ENCODE results near the gene TBXAS1. TPM values are rescaled to one million over a fixed set of nuclear protein-coding genes. Genes with fewer than 3 reads are reported as not detected.

Gene TBXAS1
- total RNA-seq, 3 donors from 2014 or later (not counting 1 experiment from before 2014, with no cell fraction given): 72.7 to 110 (median 88.7) TPM

GRCh38 chr7:139889186-139889871 is 60.3 kb downstream of the TBXAS1 start:
- WGBS (ENCODE audit: insufficient coverage): 94% methylated on average over 4 of the region's 5 CpGs
- no peaks in the 10 kb centered on the region for H3K9me3 Mint-ChIP-seq
- no peaks in the 10 kb centered on the region for H3K27me3 Mint-ChIP-seq (ENCODE audit: low read depth in 2 of 2)
- Histone ChIP-seq H3K36me3 (ENCODE audit: control insufficient read depth, insufficient read depth, low read length) (no peaks in the 10 kb centered on the region), H3K4me3 (ENCODE audit: low read length) (no peak overlapping the region), H3K4me1 (ENCODE audit: control insufficient read depth, insufficient read depth, low read length) (peaks cover 22% of the 10 kb centered on the region), H3K27me3 (ENCODE audit: control insufficient read depth, insufficient read depth, low read length) (no peaks in the 10 kb centered on the region), H3K9me3 (ENCODE audit: control insufficient read depth, insufficient read depth, low read length) (no peaks in the 10 kb centered on the region), H3K27ac (ENCODE audit: low read length) (no peak overlapping the region)
- intact Hi-C loops (cut with micrococcal nuclease): loop anchor here (5.0 kb wide), 3 partner anchors 33 to 113 kb away; partner anchors contain the start of gene HIPK2
- no peak overlapping the region for H3K4me3 Mint-ChIP-seq
- peaks cover 57 to 60% of the 10 kb centered on the region in 2 donors for H3K4me1 Mint-ChIP-seq
- H3K27ac Mint-ChIP-seq: peak overlapping the region; percentile 92 to 94
- no peaks in the 10 kb centered on the region for H3K36me3 Mint-ChIP-seq
- ATAC-seq: no peak
- TF ChIP-seq CTCF (IDR thresholded peaks at IDR 0.05): no peak
- no peak for DNase-seq

DNA sequence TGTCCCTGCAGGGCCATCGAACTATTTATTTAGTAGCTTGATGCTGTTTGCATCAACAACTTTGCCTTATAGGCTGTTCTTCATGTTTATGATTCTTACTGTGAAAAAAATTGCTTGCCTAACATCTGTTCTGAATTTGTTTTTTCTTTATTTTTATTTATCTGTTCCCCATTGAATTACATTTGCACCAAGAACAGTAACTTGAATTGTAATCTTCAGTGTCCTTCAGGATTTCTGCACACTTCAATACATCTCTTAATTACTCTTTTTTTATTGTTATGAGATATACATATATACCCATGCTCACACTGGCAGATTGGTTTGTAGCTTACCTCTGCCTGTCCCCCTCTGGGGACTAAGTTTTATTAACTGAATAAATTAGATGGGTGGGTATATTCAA is 64.4 kb downstream of the TBXAS1 start:
- no peaks in the 10 kb centered on the region for H3K36me3 Mint-ChIP-seq
- peak overlapping the region in 1 of 2 donors; percentile 44 for H3K27ac Mint-ChIP-seq
- DNase-seq (no peak), ATAC-seq (no peak)
- intact Hi-C loops (cut with micrococcal nuclease): no loop called here
- WGBS (ENCODE audit: insufficient coverage): 94% methylated on average over 1 of the region's 1 CpG
- peaks cover 11% of the 10 kb centered on the region for H3K4me1 ChIP-seq (ENCODE audit: control insufficient read depth, insufficient read depth, low read length)
- no peak overlapping the region for H3K4me3 Mint-ChIP-seq
- H3K9me3 Mint-ChIP-seq: no peaks in the 10 kb centered on the region
- H3K27ac ChIP-seq (ENCODE audit: low read length): no peak overlapping the region
- no peaks in the 10 kb centered on the region for H3K9me3 ChIP-seq (ENCODE audit: control insufficient read depth, insufficient read depth, low read length)
- H3K27me3 ChIP-seq (ENCODE audit: control insufficient read depth, insufficient read depth, low read length): no peaks in the 10 kb centered on the region
- no peak for TF ChIP-seq CTCF (IDR thresholded peaks at IDR 0.05)
- H3K4me1 Mint-ChIP-seq: peaks cover 41 to 51% of the 10 kb centered on the region in 2 donors
- H3K36me3 ChIP-seq (ENCODE audit: control insufficient read depth, insufficient read depth, low read length): no peaks in the 10 kb centered on the region
- no peaks in the 10 kb centered on the region for H3K27me3 Mint-ChIP-seq (ENCODE audit: low read depth in 2 of 2)
- H3K4me3 ChIP-seq (ENCODE audit: low read length): no peak overlapping the region

GRCh38 chr7:139893999-139894398 is 64.9 kb downstream of the TBXAS1 start:
- Mint-ChIP-seq H3K4me3 (no peak overlapping the region), H3K36me3 (no peaks in the 10 kb centered on the region), H3K27ac (no peak overlapping the region), H3K9me3 (no peaks in the 10 kb centered on the region), H3K4me1 (peaks cover 36 to 46% of the 10 kb centered on the region in 2 donors), H3K27me3 (ENCODE audit: low read depth in 2 of 2) (no peaks in the 10 kb centered on the region)
- Histone ChIP-seq H3K4me1 (ENCODE audit: control insufficient read depth, insufficient read depth, low read length) (peaks cover 9% of the 10 kb centered on the region), H3K36me3 (ENCODE audit: control insufficient read depth, insufficient read depth, low read length) (no peaks in the 10 kb centered on the region), H3K27ac (ENCODE audit: low read length) (no peak overlapping the region), H3K27me3 (ENCODE audit: control insufficient read depth, insufficient read depth, low read length) (no peaks in the 10 kb centered on the region), H3K4me3 (ENCODE audit: low read length) (no peak overlapping the region), H3K9me3 (ENCODE audit: control insufficient read depth, insufficient read depth, low read length) (no peaks in the 10 kb centered on the region)
- TF ChIP-seq CTCF (IDR thresholded peaks at IDR 0.05): no peak
- intact Hi-C loops (cut with micrococcal nuclease): no loop called here
- no peak for ATAC-seq
- DNase-seq: no peak
- 86% methylated on average over 4 of the region's 4 CpGs for WGBS (ENCODE audit: insufficient coverage)

Data from natural killer cell (primary cell).